ENCODE results near the gene APMAP.

The APMAP gene

DNA sequence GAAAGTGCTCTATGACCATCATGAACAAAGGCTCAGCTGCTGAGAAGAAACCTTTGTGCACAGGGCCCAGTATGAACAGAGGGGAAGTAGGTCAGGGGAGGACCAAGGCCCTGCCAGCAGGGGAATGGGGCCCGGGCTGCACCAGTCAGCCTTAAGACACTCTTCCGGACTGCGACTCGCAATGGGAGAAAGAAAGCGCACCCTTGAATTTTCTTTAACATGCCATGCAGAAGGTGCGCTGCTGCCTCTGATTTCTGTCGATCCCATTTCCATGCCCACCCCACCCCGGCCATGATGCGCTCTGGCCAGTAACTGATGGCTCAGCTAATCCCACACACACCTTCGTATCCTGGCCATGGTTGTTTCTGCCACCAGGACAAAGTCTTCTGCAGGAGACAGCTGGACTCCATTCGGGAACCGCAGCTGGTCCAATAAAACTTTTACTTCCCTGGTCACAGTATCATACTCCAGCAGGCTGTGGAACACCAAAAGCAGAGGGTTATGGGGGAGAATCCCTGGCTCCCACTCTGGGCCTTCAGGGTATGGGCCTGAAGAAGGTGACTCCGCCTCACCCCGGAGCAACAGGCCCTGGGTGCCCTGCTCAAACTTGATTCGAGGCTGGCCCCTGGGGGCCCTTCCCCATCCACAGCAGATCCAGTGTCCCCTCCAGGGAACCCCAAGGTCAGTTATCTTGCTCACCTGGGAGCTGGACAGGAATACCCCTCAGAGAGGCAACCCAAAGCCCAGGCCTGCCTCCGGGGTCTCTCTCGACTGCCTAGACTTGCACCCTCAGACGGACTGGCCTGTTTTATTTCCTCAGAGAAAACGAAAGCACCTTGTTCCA lies 23.1 kb downstream of the APMAP start:
- DNase-seq (ENCODE audit: low read depth in 2 of 2): no peak

DNA sequence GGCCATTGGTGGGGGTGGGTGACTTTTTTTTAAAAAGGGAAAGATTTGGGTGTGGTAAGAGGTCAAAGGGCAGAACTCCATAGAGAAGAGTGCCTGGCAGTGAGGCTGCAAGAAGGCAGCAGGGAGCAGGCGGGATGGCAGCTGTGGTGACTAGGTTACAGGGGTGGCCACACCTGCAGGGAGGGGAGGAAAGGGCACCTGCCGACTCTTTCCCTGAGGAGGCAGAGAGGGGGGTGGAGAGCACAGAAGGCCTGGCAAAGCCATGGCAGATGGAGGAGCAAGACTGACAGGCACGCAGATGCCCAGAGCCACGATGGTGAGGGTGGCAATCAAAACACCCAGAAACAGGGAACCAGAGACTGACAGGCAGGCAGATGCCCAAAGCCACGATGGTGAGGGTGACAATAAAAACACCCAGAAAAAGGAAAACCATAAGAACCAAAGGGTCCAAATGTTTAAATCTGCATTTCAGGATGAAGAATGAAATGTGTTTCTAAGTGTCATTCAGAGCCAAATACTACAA lies 24.2 kb downstream of the APMAP start:
- DNase-seq (ENCODE audit: low read depth in 2 of 2): no peak

DNA sequence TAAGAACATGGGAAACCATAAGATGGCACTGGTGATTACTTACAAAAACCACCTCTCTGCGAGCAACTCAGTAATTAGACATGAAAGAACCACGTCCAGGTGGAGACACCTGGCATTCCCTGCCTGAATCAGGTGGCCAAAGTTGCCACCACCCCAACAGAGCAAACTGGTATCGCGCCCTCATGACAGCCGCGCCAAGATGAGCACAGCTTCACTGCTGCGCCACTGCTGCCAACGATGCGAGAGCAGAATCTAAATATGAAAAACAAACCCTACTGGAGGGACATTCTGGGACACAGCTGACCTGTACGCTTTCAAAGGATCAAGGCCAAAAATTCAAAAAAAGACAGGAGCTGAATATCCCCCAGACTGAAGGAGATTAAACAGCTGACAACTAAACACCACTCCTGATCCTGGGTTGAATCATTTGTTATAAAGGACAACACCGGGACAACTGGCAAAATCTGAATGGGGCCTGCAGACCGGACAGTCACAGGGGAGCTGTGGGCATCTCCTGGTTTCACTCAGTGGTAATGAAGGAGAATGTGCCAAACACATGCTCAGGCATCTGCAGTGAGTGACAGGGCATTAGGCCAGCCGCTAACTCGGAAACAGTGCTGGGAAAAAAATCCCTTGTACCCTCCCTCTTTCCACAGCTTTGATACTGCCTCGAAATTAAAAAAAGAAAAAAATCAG lies 26.1 kb downstream of the APMAP start:
- DNase-seq (ENCODE audit: low read depth in 2 of 2): no peak

DNA sequence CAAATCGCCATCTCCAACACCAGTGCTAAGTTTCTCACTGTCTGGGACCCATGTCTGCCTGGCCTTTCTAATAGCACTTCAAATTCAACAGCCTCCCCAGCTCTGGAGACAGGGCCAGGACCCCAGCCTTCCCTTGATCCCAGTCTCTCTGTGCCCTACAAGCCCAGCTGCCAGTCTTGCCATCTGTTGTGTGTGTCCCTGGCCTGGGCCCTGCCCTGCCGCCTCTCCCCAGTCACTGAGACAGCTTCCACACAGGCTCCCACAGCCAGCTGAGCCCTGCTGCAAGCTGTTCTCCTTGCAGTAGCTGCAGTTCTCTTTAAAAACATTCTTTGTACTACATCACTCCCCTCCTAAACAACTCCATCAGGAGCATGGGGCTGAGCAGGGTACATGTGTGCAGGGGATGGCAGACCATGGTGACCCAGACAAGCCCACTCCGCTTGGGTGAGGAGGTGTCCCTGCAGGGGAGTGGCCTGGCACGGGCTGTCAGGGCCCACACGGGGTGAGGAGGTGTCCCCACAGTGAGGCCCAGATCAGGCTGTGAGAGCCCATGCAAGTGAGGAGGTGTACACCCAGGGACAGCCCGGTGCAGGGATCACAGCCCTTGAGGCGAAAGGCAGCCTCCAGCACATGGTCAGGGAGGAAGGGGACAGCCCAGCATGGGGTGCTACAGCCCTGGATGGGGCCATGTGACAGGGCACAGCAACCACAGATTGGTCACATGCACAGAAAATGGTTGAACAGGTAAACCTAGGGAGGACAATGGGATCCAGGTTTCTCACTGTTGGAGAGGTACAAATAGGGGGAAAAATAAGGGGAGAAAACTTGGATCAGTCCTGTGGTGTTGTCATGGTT lies 27.3 kb downstream of the APMAP start:
- no peak for DNase-seq (ENCODE audit: low read depth in 2 of 2)

DNA sequence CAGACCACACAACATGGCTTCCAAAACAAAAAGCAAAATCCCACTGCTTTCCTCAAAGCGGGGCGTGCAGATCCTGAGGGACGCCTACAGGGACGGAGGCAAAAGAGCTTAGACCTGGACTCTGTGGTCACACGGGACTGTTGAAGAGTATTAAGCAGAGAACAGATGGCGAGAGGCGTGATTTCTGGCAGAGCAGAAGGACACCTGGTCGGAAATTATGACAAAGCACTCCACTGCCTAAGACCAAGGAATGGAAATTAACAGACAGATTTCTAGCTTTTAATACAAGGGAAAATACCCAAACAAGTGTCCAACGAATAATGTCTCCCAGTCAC lies 28.1 kb downstream of the APMAP start:
- no peak for DNase-seq (ENCODE audit: low read depth in 2 of 2)

DNA sequence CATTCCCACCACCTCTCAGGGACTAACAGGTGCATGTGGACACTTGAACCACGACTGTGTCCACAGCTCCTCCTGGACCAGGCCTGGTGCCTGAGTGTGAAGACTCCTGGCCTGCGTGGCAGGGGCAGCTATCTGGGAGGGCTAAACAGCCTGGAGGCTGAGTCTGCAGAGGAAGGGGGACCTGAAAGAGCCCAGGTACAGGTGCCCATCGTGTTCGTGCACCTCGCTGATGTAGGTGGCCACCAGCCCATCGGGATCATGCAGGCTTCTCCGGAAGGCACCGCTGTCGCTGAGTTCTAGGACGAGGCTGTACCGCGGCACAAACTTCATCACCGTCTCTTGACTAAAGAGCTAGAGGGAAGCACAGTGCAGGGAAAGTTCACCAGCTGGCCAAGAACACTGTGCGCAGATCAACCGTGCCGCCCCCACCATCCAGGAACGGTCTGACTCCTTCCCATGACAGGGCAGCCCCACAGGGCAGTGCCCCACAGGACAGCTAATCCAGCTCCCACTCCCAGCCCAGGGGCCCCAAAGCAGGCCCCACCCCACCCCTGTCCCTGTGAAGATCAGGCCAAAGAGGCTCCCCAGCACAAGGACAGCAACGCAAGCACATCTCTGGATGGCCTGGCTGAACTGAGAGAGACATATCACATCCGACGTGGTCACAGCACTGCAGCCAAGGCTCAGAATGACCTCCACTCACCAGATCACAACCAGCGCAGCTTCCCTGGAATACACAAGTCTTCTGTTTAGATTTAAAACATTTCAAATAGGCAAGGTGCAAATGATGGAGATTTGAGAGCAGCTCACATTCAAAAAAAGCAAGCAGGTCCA lies 28.7 kb downstream of the APMAP start:
- no peak for DNase-seq (ENCODE audit: low read depth in 2 of 2)

DNA sequence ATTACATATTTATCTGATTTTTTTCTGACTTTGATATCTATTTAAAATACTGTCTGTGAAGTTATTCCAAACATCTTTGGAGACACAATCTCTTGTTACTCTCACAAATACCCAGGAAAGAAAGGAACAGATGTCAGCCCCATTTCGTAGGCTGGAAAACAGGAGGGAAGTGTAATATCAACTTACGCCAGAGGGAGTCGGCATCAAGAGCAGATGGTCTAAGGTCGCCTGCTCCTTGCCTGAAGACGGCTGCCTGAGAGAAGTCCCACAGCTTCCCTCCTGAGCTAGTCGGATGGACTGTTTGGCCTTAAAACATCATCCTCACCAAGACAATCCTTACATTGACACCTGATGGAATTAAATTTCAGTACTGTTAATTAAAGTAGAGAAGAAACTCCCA lies 30.0 kb downstream of the APMAP start:
- DNase-seq (ENCODE audit: low read depth in 2 of 2): no peak

DNA sequence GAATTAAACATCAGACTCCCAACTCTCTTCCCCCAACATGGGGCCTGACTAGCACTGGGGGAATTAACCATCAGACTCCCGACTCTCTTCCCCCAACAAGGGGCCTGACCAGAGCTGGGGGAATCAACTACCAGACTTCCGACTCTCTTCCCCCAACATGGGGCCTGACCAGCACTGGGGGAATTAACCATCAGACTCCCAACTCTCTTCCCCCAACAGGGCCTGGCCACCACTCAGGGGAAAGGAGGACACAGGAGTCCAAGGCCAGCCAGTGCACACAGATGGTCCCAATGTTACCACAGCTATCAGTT lies 30.4 kb downstream of the APMAP start:
- no peak for DNase-seq (ENCODE audit: low read depth in 2 of 2)

DNA sequence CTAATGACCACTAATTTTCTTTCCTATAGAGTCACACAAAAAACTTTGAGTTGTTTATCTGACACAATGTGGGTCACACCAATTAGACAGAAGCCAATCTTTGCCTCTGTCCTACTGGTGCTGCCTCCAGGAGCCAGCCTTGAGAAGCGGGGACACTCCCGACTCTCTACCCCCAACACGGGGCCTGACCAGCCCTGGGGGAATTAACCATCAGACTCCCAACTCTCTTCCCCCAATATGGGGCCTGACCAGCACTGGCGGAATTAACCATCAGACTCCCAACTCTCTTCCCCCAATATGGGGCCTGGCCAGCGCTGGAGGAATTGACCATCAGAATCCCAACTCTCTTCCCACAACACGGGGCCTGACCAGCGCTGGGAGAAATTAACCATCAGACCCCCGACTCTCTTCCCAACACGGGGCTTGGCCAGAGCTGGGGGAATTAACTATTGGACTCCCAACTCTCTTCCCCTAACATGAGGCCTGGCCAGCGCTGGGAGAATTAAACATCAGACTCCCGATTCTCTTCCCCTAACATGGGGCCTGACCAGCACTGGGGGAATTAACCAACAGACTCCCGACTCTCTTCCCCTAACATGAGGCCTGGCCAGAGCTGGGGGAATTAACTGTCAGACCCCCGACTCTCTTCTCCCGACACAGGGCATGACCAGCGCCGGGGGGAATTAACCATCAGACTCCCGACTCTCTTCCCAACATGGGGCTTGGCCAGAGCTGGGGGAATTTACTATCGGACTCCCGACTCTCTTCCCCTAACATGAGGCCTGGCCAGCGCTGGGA lies 31.0 kb downstream of the APMAP start:
- no peak for DNase-seq (ENCODE audit: low read depth in 2 of 2)

DNA sequence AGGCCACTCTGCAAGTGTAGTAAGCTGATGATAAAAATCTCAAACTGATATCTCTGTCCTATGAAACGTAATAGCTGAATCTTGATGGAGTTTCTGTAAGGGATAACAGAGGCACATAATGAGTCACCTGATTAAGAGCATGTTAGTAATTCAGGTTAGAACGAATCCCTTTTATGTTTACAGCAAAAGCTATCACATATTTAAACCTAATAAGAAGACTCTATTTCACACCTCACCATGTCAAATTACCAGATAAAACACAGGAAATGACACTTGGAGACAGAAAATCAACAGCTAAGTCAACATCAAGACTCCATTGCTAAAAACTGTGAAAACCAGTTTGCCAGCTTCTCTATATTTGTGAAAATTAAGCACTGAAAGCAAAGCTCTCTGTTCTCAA lies 31.7 kb downstream of the APMAP start:
- DNase-seq (ENCODE audit: low read depth in 2 of 2): no peak

DNA sequence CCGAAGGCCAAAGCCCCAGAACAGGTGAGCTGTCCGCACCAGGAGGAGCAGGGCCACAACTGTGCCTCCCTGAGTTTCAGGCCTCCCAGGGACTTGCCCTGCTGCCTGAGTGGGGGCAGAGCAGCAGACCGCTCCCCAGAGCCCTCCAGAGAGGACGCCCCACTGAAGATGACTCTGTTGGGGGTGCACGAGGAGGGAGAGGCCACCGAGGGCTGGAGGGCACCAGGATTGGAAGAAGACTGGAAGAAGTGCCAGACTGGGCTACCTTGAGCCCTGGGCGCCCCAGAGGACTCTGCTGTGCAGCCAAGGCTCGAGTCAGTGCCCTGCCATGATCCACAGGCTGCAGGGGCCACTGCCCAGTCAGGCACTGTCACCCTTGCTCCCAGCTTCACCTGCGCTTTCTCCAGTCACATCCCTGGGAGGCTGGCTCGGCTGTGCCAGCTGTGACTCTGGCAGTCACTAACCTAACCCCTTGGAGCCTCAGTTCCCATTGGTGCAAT lies 32.2 kb downstream of the APMAP start:
- no peak for DNase-seq (ENCODE audit: low read depth in 2 of 2)

DNA sequence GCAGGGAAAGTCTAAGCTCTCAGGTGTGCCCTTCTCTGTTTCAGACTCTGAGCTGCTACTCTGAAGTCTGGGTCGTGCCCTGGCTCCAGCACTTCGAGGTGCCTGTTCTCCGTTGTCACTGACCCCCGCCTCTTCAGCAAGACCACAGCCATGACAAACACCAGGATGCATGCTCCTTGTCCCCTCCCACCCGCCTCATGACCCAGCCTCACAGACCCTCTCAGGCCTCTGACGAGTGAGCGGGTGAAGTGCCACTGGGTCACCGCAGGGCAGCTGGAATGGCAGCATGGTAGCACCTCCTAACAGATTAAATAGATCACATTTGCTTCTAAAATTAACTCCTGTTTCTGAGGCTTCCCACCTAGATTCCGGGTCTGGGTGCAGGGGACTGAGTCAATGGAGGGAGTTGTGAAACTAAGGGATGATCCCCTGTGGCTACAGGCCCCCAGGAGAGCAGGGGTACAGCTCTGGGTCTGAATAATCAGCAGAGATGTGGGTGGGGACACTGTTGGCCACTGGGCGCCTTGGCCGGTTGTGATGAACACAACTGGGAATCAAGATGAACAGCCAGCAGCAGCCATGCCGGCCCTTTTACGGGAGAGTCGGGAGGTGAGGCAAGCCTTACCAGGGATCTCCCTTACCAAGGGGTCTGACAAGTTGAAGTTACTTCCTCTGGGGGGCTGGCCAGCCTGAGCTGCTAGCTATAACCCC lies 32.8 kb downstream of the APMAP start:
- no peak for DNase-seq (ENCODE audit: low read depth in 2 of 2)

DNA sequence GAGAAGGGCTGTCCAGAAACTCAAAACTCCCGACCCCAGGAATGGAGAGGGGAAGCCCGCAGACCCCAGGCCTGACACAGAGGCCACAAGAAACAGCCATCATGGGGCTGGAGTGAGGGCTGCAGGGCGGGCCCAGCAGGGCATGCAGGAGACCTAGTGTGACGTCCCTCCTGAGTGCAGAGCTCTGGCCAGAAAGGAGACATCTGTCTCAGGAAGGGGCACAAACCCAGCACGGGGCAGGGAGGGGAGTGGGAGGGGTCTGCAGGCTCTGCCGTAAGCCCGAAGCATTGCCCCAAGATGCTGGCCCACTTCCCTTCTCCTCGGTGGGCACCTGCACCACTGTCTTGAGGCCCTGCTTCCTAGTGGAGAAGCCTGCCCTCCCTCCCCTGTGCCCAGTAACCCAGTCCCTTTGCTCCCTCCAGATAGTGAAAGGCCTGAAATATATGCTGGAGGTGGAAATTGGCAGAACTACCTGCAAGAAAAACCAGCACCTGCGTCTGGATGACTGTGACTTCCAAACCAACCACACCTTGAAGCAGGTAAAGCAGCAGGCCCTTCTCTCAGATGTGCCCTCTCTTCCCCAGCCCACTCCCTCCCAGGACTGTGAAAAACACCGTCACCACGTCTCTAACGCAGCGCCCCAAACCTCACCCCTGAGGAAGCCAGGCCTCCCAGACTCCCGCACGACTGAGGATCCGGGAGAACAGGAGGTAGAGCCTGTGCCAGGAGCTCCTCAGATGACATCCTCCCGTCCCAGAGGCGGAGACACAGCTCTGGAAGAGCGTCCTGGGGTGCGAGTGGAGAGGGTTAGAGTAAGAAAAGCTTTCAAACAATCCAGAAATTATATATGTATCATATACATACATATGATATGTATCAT lies 33.8 kb downstream of the APMAP start:
- DNase-seq (ENCODE audit: low read depth in 2 of 2): no peak

DNA sequence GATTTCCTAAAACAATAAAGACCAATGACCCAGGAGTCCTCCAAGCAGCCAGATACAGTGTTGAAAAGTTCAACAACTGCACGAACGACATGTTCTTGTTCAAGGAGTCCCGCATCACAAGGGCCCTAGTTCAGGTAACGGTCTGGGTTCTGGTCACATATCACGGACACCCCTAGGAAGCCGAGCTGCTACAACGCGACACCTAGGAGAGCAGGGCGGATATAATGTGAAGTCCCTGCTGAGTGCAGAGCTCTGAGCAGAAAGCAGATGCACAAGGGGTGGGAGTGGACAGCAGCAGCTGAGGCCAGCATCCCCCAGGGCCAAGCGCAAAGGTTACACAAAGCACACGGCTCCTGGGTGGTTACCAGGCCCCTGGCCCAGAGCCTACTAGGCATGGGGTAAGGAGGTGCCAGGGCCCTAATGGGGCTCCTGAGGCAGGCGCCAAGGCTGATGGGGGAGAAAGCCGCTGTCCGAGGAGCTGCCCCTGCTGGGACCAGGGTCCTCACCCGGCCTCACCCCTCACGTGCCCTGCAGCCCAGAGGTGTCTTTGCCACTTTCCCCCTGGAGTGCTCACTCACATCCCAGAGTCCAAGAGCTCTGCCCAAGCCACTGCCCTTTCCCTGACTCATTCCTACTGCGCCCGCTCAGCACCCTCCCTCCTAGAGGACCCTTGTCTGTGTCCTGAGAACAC lies 35.1 kb downstream of the APMAP start:
- no peak for DNase-seq (ENCODE audit: low read depth in 2 of 2)

DNA sequence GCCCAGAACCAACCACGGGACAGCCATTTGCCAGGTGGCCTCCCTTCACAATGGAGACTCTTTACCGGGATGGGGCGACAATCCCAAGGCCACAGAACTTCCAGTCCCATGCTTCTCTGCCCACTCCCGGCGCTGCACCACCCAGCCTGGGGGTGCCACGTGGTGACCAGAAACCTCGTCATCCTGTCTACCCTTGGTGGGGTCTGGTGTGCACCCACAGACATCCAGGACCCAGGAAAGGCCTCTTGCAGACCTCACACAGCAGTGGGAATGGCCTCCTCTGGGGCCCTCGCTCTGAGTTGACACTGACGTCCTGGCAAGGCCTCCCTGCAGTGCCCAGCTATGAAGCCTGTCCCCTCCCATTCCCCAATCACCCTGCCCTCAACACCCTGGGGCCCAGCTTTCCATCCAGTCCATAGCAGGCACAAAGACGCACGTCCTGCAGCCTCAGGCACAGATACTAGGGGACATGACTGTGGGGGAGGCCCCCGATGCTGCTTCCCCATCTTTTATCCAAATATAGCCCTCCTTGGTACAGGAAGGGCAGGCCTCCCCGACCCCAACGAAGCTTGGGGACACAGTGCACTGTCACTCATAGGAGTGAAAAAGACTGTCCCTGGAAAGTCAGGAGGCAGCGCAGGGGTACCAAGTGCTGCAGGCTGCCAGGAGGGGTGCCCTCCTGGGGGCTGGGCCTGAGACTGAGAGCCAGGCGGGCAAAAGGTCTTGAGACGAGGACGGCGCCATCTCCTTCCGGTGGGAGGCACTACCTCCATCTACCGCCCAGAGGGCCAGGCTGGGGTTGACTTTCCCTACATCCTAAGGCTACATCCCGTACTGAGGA lies 36.3 kb downstream of the APMAP start:
- DNase-seq (ENCODE audit: low read depth in 2 of 2): no peak

DNA sequence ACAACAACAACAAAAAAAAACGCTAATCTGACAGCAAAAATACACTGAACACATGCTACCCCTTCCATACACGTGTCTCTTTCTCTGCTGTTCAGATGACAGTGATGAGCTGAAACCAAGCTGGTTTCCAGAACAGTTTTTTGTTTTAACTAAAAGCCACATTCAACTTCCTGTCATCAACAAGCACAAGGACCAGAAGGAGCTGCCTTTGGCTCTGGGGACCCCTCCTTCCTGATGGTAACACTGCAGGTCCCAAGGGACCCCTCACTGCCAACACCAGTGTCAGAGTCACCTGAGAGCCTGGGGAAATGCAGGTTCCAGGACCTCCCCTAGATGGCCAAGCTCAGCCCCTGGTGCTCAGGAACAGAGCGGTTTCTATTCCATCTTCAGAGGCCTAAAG lies 37.5 kb downstream of the APMAP start:
- no peak for DNase-seq (ENCODE audit: low read depth in 2 of 2)

DNA sequence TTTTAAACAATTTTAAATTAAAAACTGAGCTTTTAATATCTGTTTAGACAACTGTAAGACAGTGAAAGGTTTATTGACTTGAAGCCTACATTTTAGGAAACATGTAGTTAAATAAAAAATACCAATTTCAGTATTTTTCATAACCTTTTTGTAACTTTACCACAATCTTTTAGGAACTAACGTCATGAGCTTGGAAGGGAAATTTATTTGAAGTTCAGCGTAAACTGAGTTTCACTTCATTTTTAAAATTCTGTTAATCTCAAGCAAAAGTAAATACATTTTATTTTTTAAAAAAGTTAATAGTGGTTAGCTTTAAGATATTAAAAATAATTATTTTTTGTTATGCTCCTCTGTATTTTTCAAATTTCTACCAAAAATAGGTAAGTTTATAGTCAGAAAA lies 38.0 kb downstream of the APMAP start:
- DNase-seq (ENCODE audit: low read depth in 2 of 2): no peak

Data from stimulated activated CD8-positive, alpha-beta memory T cell treated with anti-CD3 and anti-CD28 coated beads, Interleukin-2, amount 100 ng/mL, for 1 hour (primary cell).